HUES48 (cell line): ENCODE data around the gene TRPM5.

ENCODE experiments used
- H3K27ac ChIP-seq: one replicate; pipeline ENCODE4 v1.7.0; 2013; ENCODE audit warnings: low read depth, low read length, inconsistent platforms
- H3K27me3 ChIP-seq: 2 replicates; pipeline ENCODE4 v1.6.1; 2013; ENCODE audit warnings: mild to moderate bottlenecking, low read length; ENCODE audit not compliant: control insufficient read depth, insufficient read depth
- H3K36me3 ChIP-seq: 2 replicates; pipeline ENCODE4 v1.6.1; 2013; ENCODE audit warnings: low read length; ENCODE audit not compliant: control insufficient read depth, insufficient read depth
- H3K4me1 ChIP-seq: 2 replicates; pipeline ENCODE4 v1.6.1; 2013; ENCODE audit warnings: mild to moderate bottlenecking, low read length; ENCODE audit not compliant: control insufficient read depth, insufficient read depth
- H3K4me3 ChIP-seq: 2 replicates; pipeline ENCODE4 v1.5.1; 2013; ENCODE audit warnings: mild to moderate bottlenecking, low read depth, low read length
- H3K9ac ChIP-seq: 2 replicates; pipeline ENCODE4 v1.6.1; 2013; ENCODE audit warnings: mild to moderate bottlenecking, low read depth, low read length, moderate library complexity
- H3K9me3 ChIP-seq: 2 replicates; pipeline ENCODE4 v1.6.1; 2013; ENCODE audit warnings: low read length; ENCODE audit not compliant: control insufficient read depth, insufficient read depth

TRPM5 gene

DNA sequence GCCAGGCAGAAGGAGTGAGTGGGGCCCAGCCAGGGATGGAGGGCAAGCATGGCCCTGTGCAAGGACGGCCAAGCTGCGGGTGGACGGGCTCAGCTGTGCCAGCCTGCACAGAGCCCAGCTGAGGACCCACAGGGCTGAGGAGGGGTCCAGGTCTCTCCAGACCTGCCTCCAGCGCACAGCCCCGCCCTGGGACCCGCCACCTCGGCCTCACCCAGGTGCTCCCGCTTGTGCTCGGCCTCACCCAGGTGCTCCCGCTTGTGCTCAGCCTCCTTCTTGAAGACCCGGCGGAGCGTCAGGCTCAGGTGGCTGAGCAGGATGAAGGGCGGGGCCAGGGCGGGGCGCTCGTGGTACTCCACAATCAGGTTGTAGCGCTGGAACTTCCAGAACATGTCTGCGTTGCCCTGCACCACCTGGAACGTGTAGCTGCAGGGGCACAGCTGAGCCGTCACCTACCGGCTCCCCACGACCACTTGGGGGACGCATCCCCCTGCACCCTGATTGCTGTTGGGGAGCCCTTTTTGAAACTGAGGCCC is 37.4 kb downstream of the TRPM5 start:
- no peak overlapping the region for H3K9ac ChIP-seq
- no peaks in the 10 kb centered on the region for H3K4me1 ChIP-seq
- H3K27ac ChIP-seq: no peak overlapping the region
- no peaks in the 10 kb centered on the region for H3K9me3 ChIP-seq
- H3K36me3 ChIP-seq: peaks cover 18% of the 10 kb centered on the region
- no peaks in the 10 kb centered on the region for H3K27me3 ChIP-seq
- no peak overlapping the region for H3K4me3 ChIP-seq

DNA sequence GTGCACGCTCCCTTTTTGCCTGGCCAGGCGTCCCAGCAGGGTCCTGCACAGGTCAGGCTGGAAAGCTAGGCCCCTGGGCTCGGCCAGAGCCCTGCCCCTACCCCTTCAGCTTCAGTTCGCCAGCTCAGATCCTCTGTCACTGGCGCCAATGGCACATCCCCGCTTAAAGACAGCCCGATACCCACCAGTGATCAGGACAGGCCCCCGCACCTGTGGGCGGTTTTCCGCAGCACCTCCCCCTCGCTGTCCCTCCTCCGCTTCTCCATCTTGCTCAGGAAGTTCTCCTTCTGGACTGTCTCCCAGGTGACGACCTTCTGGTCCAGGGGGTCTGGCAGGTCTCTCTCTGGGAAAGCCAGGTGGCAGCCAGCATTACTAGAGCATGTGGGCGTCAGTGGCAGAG is 37.9 kb downstream of the TRPM5 start:
- H3K27me3 ChIP-seq: no peaks in the 10 kb centered on the region
- no peak overlapping the region for H3K27ac ChIP-seq
- no peaks in the 10 kb centered on the region for H3K4me1 ChIP-seq
- H3K9me3 ChIP-seq: no peaks in the 10 kb centered on the region
- H3K9ac ChIP-seq: no peak overlapping the region
- H3K36me3 ChIP-seq: peaks cover 18% of the 10 kb centered on the region
- H3K4me3 ChIP-seq: no peak overlapping the region

DNA sequence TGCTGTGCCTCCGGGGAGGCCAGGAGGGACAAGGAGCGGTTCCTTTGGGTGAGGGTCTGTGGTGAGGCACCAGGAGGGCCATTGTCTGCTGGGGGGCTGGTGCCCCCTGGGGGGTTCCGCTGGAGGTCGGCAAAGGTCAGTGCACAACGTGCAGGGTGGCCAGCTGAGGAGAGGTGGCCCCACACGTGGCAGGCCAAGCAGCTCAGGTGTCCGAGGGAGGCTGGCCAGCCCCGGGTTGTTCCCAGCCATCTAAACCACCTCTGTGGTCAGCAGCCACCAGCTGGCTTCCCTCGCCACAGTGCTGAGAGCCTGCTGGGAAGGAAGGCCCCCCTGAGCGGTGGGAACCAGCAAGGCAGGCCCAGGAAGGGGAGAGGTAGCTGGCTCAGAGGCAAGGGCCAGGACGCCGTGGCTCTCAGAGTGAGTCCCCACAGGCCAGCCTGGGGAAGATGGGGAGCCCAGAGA is 39.5 kb downstream of the TRPM5 start:
- Histone ChIP-seq H3K4me1 (no peaks in the 10 kb centered on the region), H3K36me3 (peaks cover 18% of the 10 kb centered on the region), H3K9me3 (no peaks in the 10 kb centered on the region), H3K27me3 (no peaks in the 10 kb centered on the region), H3K27ac (no peak overlapping the region), H3K4me3 (no peak overlapping the region), H3K9ac (no peak overlapping the region)

DNA sequence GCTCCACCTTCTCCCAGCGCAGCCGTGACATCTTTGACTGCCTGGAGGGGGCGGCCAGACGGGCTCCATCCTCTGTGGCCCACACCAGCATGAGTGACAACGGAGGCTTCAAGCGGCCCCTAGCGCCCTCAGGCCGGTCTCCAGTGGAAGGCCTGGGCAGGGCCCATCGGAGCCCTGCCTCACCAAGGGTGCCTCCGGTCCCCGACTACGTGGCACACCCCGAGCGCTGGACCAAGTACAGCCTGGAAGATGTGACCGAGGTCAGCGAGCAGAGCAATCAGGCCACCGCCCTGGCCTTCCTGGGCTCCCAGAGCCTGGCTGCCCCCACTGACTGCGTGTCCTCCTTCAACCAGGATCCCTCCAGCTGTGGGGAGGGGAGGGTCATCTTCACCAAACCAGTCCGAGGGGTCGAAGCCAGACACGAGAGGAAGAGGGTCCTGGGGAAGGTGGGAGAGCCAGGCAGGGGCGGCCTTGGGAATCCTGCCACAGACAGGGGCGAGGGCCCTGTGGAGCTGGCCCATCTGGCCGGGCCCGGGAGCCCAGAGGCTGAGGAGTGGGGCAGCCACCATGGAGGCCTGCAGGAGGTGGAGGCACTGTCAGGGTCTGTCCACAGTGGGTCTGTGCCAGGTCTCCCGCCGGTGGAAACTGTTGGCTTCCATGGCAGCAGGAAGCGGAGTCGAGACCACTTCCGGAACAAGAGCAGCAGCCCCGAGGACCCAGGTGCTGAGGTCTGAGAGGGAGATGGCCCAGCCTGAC is 41.2 kb downstream of the TRPM5 start:
- H3K9ac ChIP-seq: no peak overlapping the region
- H3K36me3 ChIP-seq: peaks cover 23% of the 10 kb centered on the region

DNA sequence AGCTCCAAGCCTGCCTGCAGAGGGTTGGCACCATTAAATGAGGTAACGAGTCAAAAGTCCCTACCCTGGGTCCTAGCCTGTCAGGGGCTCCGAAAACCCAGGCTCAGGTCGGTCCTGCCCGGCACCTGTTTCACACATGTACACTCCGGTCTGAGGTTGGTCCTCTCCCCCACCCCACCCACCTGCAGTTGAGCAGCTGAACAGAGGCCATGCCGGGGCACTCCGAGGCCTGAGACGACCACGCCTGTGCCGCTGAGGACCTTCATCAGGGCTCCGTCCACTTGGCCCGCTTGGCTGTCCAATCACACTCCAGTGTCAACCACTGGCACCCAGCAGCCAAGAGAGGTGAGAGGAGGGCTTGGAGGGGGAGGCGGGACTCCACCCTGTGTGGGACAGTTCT is 42.2 kb downstream of the TRPM5 start:
- Histone ChIP-seq H3K9ac (no peak overlapping the region), H3K4me3 (peak overlapping the region; percentile 99), H3K27me3 (no peaks in the 10 kb centered on the region), H3K27ac (no peak overlapping the region), H3K9me3 (no peaks in the 10 kb centered on the region), H3K4me1 (peaks cover 5% of the 10 kb centered on the region; the same call in 1 of the 2 replicates), H3K36me3 (peaks cover 25% of the 10 kb centered on the region)

More for the DNA sequence above, 41.2 kb downstream of the TRPM5 start:
- Histone ChIP-seq H3K9me3 (no peaks in the 10 kb centered on the region), H3K27ac (no peak overlapping the region), H3K4me1 (peaks cover 5% of the 10 kb centered on the region; the same call in 1 of the 2 replicates), H3K27me3 (no peaks in the 10 kb centered on the region), H3K4me3 (no peak overlapping the region)

DNA sequence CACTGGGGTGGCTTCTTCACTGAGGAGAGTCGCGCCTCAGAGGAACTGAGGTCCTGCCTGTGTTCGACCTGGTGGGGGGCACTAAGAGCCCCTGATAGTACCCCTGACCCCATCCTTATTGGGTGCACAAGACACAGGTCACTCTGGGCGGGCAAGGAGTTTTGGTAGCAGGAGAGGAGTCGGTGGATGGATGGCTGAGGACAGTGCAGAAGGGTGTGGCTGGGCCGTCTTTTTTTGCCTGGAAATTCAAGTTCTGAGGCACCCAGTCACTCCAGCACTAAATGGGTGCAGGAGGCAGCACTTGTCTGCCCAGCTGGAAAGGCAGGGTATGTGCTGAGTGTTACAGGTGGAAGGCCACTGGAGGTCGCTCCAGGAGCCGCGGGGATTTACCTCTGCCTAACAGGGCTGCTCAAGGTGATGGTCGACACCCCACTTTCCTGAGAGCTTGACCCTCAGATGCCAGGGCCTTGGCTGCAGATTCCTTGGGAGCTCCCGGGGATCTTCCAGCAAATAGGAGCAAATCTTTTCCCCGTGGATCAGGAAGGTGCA is 42.8 kb downstream of the TRPM5 start:
- Histone ChIP-seq H3K27me3 (no peaks in the 10 kb centered on the region), H3K36me3 (peaks cover 31% of the 10 kb centered on the region), H3K27ac (no peak overlapping the region), H3K9me3 (no peaks in the 10 kb centered on the region), H3K4me1 (peaks cover 5% of the 10 kb centered on the region; the same call in 1 of the 2 replicates), H3K4me3 (peak overlapping the region; percentile 99), H3K9ac (peak overlapping the region; percentile 93)

DNA sequence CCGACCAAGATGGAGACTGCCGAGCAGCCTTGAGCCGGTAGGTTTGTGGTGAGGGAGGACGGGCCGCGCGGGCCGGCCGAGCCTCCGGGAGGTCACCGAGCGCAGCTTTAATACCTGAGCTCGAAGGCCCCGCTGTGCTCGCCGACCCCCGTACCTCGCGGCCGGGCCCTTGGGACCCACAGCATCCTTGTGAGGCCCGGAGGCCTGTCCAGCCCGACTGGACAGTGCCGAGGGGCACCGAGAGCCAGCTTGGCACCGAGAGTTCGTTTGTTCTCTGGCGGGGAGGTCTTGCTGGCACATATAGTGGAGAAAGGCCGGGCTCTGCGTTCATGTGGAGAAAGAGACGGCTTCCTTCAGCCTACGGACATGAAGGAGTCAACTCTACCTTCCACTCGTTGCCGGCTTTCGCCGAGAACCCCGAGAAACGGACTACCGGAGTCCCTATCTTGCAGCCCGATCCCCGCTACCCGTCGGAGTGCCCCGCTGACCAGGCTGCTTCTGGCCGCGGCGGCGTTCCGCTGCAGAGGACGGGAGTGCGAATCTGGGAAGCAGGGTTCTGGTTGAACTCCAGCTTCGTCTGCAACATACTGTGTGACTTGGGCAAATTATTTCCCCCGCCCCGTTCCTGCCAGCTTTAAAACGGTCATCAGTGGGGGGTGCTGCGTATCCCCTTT is 43.4 kb downstream of the TRPM5 start:
- no peaks in the 10 kb centered on the region for H3K27me3 ChIP-seq
- H3K27ac ChIP-seq: peak overlapping the region; percentile 76
- H3K4me1 ChIP-seq: peaks cover 5% of the 10 kb centered on the region; the same call in 1 of the 2 replicates
- H3K9ac ChIP-seq: peak overlapping the region; percentile 93
- peaks cover 37% of the 10 kb centered on the region for H3K36me3 ChIP-seq
- peak overlapping the region; percentile 99 for H3K4me3 ChIP-seq
- no peaks in the 10 kb centered on the region for H3K9me3 ChIP-seq

DNA sequence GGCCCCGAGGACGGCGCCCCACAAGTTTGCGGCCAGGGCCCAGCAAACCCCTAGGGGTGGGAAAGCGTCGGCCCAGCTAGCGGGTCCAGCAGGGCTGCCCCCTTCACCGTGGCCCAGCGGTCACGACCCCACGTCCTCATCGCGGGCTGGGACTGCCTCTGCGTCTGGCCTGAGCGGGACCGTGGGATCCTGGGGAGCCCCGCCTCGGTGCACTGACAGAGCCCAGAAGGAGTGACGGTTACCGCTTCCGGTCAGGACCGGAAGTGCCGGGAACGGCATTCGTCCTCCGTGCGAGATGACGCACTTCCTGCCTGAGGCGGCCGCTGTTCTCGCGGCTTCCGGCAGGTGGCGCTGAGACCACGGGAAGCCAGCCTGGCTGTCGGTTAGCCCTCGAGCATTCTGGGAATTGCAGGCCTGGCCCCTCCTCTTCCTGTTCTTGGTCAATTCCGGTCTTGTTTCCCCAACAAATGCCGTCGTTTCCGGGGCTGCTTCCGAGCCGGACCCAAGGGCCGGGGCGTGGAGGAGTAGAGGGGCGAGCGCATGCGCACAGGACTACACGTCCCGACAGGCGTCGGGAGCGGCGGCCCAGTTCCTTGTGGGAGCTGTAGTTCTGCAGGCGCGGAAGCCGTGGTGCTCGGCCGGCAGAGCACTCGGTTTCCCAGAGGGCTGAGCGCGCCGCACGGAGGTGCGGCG is 44.1 kb downstream of the TRPM5 start, which contains the start of gene TSSC4:
Gene TSSC4 (plus strand): TSS at position 682 of the 693 bp plus-strand sequence. CDS start 1,884 bp downstream, outside the sequence.
- no peaks in the 10 kb centered on the region for H3K27me3 ChIP-seq
- peak within 1 kb of the TSS; percentile 93 for H3K9ac ChIP-seq
- no peaks in the 10 kb centered on the region for H3K9me3 ChIP-seq
- H3K27ac ChIP-seq: peak within 1 kb of the TSS; percentile 95
- H3K4me1 ChIP-seq: peaks cover 5% of the 10 kb centered on the region; the same call in 1 of the 2 replicates
- peaks cover 42% of the 10 kb centered on the region for H3K36me3 ChIP-seq
- peak within 1 kb of the TSS; percentile 99 for H3K4me3 ChIP-seq

DNA sequence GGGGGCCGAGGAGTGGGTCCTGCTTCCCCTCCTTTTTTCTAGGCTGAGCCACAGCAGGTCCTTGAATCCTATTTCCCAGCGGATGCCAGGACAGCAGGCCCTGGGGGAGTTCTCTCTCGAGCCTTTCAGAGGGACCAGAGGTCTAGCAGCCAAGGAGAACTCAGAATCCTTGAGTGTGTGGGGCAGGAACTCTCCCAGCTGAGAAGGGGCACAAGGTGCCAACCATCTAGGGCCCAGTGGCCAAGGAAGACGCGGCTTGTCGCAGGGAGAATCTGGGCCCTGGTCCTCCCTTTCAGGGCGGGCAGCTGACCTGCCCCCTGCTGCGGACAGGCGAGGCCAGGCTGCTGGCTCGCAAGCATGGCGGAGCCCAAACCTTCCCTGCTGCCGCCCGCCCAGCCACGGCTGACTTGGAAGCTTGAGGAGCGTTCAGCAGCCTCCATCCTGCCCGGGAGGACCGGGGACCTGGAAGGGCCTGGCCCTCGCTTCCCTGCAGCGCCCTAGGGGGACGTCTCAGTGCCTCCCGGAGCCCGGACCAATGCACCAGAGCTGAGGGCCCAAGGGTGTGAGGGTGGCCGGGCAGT is 44.7 kb downstream of the TRPM5 start:
- peaks cover 5% of the 10 kb centered on the region; the same call in 1 of the 2 replicates for H3K4me1 ChIP-seq
- H3K27me3 ChIP-seq: no peaks in the 10 kb centered on the region
- H3K36me3 ChIP-seq: peaks cover 42% of the 10 kb centered on the region
- H3K27ac ChIP-seq: peak overlapping the region; percentile 95
- no peaks in the 10 kb centered on the region for H3K9me3 ChIP-seq
- H3K4me3 ChIP-seq: peak overlapping the region; percentile 77
- peak overlapping the region; percentile 60 for H3K9ac ChIP-seq

DNA sequence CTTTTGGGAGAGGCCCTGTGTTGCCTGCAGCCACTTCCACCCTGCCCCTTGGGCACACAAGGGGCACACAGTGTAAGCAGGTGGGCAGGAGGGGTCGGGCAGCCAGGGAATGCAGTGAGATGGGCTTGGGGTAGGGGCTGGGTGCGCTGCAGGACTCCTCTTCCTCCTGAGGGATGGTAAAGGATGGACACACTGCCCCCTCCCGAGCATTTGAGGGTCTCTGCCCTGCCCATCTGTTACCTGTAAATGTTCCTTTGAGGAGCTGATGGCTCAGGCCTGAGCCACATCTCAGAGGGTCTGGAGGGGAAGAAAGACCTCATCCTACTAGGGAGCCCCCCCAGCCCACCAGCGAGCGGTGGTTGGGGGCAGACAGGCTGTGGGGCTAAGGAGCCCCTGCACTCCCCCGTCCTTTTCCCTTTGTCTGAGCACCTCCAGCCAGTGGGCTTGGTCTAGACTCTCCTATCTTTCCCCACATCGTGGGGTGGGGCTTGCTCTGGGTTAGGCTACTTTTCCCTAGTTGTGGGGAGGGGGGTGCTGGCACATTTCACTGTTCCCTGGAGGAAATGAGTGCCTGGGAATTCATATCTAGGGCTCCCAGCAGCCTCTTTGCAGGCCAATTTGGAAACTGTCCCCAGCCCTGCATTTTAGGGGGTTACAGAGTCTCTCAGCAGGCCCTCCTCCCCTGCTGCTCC is 45.5 kb downstream of the TRPM5 start:
- no peaks in the 10 kb centered on the region for H3K9me3 ChIP-seq
- no peak overlapping the region for H3K4me3 ChIP-seq
- H3K27me3 ChIP-seq: no peaks in the 10 kb centered on the region
- peaks cover 44% of the 10 kb centered on the region for H3K36me3 ChIP-seq
- no peak overlapping the region for H3K9ac ChIP-seq
- peaks cover 5% of the 10 kb centered on the region; the same call in 1 of the 2 replicates for H3K4me1 ChIP-seq
- peak overlapping the region; percentile 95 for H3K27ac ChIP-seq
